ENCODE data around the gene HK1.
A peak's percentile ranks its signal among the peaks of the same experiment; 100 is the strongest.
"Not testable (repeated sequence)": the region's sequence is repeated elsewhere in the genome, so short reads cannot be mapped to it uniquely, and the experiment has no call there.

The HK1 gene

DNA sequence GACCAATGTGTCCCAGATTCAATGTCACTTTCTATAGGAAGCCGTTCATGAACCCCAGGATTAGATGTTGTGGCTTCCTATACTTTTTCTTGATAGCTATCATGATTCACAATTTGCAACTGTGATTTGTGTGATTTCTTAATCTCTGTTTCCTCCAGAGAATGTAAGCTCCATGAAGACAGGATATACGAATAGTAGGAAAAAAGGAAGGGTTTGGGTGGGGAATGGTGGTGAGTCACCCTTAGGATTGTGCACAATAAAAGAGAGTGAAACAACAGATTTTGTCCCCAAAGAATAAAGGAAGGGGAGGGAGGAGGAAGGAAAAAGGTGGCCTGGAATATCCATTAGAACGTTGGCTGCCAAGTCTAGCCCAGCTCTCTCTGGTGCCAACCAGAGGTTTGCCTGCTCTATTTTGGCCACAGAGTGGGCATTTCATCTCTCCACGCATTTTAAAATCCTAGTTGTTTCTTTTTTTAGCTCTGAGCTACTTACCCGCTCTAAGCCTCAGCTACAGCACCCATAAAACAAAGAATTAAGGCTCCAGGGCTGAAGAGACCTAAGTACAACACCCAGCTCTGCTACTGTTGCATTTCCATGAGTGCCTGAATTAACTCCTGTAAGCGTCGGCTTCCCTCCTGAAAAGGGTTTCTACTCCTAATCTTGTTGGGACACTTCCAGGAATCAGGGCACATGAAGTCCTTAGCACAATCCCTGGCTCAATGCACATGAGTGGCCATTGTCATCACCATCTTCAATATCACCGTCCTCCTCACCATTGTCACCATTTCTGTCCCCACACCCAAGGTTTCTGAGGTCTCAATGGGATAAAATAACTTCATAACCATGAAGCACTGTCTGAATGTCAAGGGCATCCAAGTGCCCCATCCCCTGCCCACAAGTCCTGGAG lies 3.5 kb downstream of the HK1 start:
- Histone ChIP-seq H3K9me3 (ENCODE audit: severe bottlenecking) (no peaks in the 10 kb centered on the region), H3K27ac (no peak overlapping the region), H3K27me3 (ENCODE audit: insufficient read depth, low read depth, severe bottlenecking) (no peaks in the 10 kb centered on the region), H3K4me3 (ENCODE audit: low read depth, low read length) (no peak overlapping the region), H3K36me3 (no peaks in the 10 kb centered on the region)
- TF ChIP-seq, protein P1, sequence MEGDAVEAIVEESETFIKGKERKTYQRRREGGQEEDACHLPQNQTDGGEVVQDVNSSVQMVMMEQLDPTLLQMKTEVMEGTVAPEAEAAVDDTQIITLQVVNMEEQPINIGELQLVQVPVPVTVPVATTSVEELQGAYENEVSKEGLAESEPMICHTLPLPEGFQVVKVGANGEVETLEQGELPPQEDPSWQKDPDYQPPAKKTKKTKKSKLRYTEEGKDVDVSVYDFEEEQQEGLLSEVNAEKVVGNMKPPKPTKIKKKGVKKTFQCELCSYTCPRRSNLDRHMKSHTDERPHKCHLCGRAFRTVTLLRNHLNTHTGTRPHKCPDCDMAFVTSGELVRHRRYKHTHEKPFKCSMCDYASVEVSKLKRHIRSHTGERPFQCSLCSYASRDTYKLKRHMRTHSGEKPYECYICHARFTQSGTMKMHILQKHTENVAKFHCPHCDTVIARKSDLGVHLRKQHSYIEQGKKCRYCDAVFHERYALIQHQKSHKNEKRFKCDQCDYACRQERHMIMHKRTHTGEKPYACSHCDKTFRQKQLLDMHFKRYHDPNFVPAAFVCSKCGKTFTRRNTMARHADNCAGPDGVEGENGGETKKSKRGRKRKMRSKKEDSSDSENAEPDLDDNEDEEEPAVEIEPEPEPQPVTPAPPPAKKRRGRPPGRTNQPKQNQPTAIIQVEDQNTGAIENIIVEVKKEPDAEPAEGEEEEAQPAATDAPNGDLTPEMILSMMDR (IDR thresholded peaks at IDR 0.05; ENCODE audit: low read depth, low read length) = no peak
- peak; percentile 27 for DNase-seq

DNA sequence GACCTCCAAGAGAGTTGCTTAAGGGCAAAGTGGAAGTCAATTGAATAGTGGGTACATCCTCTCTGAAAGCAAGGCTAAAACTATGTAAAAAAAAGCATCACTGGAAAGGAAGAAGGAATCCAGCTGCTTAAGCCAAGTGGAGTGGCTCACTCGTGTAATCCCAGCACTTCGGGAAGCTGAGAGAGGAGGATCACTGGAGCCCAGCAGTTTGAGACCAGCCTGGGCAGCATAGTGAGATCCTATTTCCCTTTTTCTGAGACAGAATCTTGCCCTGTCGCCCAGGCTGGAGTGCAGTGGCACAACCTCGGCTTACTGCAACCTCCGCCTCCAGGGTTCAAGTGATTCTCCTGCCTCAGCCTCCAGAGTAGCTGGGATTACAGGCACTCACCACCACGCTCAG lies 6.1 kb downstream of the HK1 start:
- DNase-seq; H3K27me3 ChIP-seq (ENCODE audit: insufficient read depth, low read depth, severe bottlenecking); H3K27ac ChIP-seq; H3K4me3 ChIP-seq (ENCODE audit: low read depth, low read length); H3K9me3 ChIP-seq (ENCODE audit: severe bottlenecking); H3K36me3 ChIP-seq: not testable (repeated sequence)

DNA sequence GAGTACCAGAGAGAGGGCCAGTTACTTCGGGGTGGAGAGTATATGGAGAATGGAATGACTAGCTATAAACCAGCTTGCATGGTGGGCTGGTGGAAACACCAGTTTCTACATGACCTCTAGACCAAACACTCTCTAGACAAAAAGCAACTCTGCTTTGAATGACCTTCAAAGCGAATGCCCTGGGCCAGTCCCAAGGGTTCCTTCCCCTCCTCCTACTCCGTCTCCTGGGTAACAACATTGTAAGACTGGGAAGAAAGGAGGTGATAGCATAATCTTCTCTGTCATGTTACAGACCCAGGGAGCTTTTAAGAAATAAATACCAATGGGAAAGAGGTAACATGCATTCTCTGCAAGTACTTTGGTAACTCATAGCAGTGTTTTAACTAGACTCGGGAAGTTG lies 7.4 kb downstream of the HK1 start:
- H3K9me3 ChIP-seq (ENCODE audit: severe bottlenecking) = no peaks in the 10 kb centered on the region
- no peaks in the 10 kb centered on the region for H3K36me3 ChIP-seq
- TF ChIP-seq, protein P1 (IDR thresholded peaks at IDR 0.05; ENCODE audit: low read depth, low read length) = no peak
- H3K4me3 ChIP-seq (ENCODE audit: low read depth, low read length) = no peak overlapping the region
- H3K27me3 ChIP-seq (ENCODE audit: insufficient read depth, low read depth, severe bottlenecking) = no peaks in the 10 kb centered on the region
- no peak for DNase-seq
- no peak overlapping the region for H3K27ac ChIP-seq

DNA sequence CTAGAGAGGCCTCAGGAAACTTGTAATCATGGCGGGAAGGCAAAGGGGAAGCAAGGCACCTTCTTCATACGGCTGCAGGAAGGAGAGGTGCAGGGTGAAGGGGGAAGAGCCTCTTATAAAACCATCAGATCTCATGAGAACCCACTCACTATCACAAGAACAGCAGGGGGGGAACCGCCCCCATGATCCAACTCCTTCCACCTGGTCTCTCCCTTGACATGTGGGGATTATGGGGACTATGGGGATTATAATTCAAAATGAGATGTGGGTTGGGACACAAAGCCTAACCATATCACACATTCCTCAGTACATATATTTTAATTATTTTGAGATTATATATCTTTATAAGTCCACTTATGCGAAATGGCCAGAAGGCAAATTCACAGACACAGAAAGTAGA lies 8.9 kb downstream of the HK1 start:
- Histone ChIP-seq H3K27me3 (ENCODE audit: insufficient read depth, low read depth, severe bottlenecking) (no peaks in the 10 kb centered on the region), H3K4me3 (ENCODE audit: low read depth, low read length) (no peak overlapping the region), H3K9me3 (ENCODE audit: severe bottlenecking) (no peaks in the 10 kb centered on the region), H3K27ac (peak overlapping the region; percentile 41), H3K36me3 (no peaks in the 10 kb centered on the region)
- TF ChIP-seq, protein P1 (IDR thresholded peaks at IDR 0.05; ENCODE audit: low read depth, low read length) = no peak
- DNase-seq = peak; percentile 44

DNA sequence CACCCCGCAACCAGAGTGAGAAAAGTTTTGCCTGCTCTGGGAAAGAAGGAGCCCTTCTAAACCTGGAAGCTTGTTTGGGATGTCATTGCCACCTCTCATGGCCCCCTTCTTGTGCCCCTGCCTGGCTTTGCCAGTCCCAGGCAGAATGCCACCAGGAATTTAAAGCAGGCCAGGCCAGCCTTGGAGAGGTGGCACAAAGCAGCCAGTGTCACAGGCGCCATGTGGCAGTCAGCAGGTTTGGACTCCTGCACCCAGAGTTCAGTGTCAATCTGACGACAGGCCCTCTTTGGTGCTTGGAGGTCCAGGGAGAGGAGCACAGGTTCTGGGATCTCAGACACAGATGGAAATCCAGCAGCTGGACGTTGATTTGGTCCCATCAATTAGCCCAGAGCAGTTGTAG lies 12.7 kb downstream of the HK1 start:
- H3K27ac ChIP-seq = no peak overlapping the region
- H3K36me3 ChIP-seq = no peaks in the 10 kb centered on the region
- DNase-seq = no peak
- H3K27me3 ChIP-seq (ENCODE audit: insufficient read depth, low read depth, severe bottlenecking) = no peaks in the 10 kb centered on the region
- TF ChIP-seq, protein P1 (IDR thresholded peaks at IDR 0.05; ENCODE audit: low read depth, low read length) = no peak
- H3K9me3 ChIP-seq (ENCODE audit: severe bottlenecking) = no peaks in the 10 kb centered on the region
- H3K4me3 ChIP-seq (ENCODE audit: low read depth, low read length) = no peak overlapping the region

DNA sequence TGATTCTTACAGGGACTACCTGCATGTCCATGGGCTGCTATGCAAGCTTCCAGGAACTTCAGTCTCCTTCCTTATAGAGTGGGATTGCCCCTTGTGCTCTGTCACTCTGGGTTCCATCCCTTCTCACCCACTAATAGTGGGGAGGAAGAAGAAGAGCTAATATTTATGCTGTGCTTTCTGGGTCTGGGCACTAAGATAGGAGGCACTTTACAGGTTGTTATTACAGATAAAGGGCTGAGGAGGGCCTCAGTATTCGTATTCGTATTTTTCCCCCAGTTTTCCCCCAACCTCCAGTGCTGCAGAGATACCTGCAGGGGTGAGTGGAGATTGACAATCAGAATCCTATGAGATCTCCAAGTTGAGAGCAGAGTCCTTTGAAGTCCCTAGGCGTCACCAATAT lies 14.2 kb downstream of the HK1 start:
- H3K4me3 ChIP-seq (ENCODE audit: low read depth, low read length) = no peak overlapping the region
- H3K9me3 ChIP-seq (ENCODE audit: severe bottlenecking) = no peaks in the 10 kb centered on the region
- H3K36me3 ChIP-seq = no peaks in the 10 kb centered on the region
- H3K27me3 ChIP-seq (ENCODE audit: insufficient read depth, low read depth, severe bottlenecking) = no peaks in the 10 kb centered on the region
- peak overlapping the region; percentile 56; the same call in 1 of the 2 replicates for H3K27ac ChIP-seq
- DNase-seq = no peak
- TF ChIP-seq, protein P1 (IDR thresholded peaks at IDR 0.05; ENCODE audit: low read depth, low read length) = no peak
